SH-SY5Y (cell line): ENCODE data around the gene LPIN3.

Experiments
- GATA2 ChIP-seq: IDR thresholded peaks from 2 replicates; pipeline ENCODE4 v1.6.1; 2011; ENCODE audit warnings: mild to moderate bottlenecking, low read depth, low read length
- GATA3 ChIP-seq: IDR thresholded peaks from 2 replicates; pipeline ENCODE4 v1.6.1; 2011; ENCODE audit warnings: low read depth, mild to moderate bottlenecking, low read length, moderate library complexity

GRCh38 chr20:41355598-41356203 lies 15.1 kb downstream of the LPIN3 start:
- TF ChIP-seq GATA2 (no peak), GATA3 (no peak)
